ENCODE results near the gene MOSPD2. TPM values are rescaled to one million over a fixed set of nuclear protein-coding genes. Genes with fewer than 3 reads are reported as not detected.

The MOSPD2 gene
- total and polyA plus RNA-seq, 2 of the 4 experiments (the other 2 are of a cell fraction): 14.1 to 22.2 TPM

- Histone ChIP-seq H3K14ac (replicated peaks; ENCODE audit: low read depth, low read length) (peak overlapping the region; percentile 28), H2AFZ (replicated peaks; ENCODE audit: low read length, poor library complexity) (no peak overlapping the region), H2BK120ac (ENCODE audit: low read depth, low read length) (0 out of 2 replicates have a peak overlapping the region, but pooled peaks have one; percentile 63), H4K8ac (ENCODE audit: low read depth in 2 of 2, low read length in 2 of 2) (no peak overlapping the region), H3K56ac (ENCODE audit: extremely low read depth, insufficient read depth, low read length) (no peak overlapping the region), H3K4ac (ENCODE audit: low read depth, low read length) (no peak overlapping the region), H3K79me1 (ENCODE audit: low read depth in 1 of 2, low read length in 2 of 2) (peaks cover 0 to 4% of the 10 kb centered on the region in 2 experiments; a peak in 3 of 4 replicates), H2AK5ac (ENCODE audit: low read depth, low read length) (peak overlapping the region; percentile 28; the same call in 1 of the 2 replicates), H2BK5ac (ENCODE audit: low read depth, low read length, poor library complexity, severe bottlenecking) (peak overlapping the region; percentile 76), H3K9me1 (ENCODE audit: insufficient read depth, low read length) (peaks cover 2% of the 10 kb centered on the region; the same call in 1 of the 2 replicates), H4K20me1 (ENCODE audit: insufficient read depth, low read length) (no peaks in the 10 kb centered on the region), H4K5ac (ENCODE audit: low read depth, low read length) (peak overlapping the region; percentile 87; the same call in 1 of the 2 replicates), H3K36me3 (ENCODE audit: control insufficient read depth, insufficient read depth, low read length) (peaks cover 2% of the 10 kb centered on the region), H3K4me2 (ENCODE audit: low read depth, low read length) (no peak overlapping the region), H3K27ac (ENCODE audit: insufficient read depth, low read length) (no peak overlapping the region), H2BK20ac (ENCODE audit: low read depth, low read length) (0 out of 2 replicates have a peak overlapping the region, but pooled peaks have one; percentile 42), H3K27me3 (ENCODE audit: control insufficient read depth, insufficient read depth, low read length) (no peaks in the 10 kb centered on the region), H3K4me3 (ENCODE audit: insufficient read depth, low read depth, low read length) (no peak overlapping the region), H2BK15ac (ENCODE audit: low read depth, low read length) (0 out of 3 replicates have a peak overlapping the region, but pooled peaks have one; percentile 49), H3K18ac (ENCODE audit: low read depth, low read length) (peak overlapping the region; percentile 95; the same call in 1 of the 2 replicates), H3K23ac (ENCODE audit: low read depth, low read length) (no peak overlapping the region), H3K9me3 (ENCODE audit: control insufficient read depth, insufficient read depth, low read length) (no peaks in the 10 kb centered on the region), H4K91ac (ENCODE audit: insufficient read depth, low read depth, low read length) (no peak overlapping the region), H2AK9ac (replicated peaks; ENCODE audit: low read depth, low read length, poor library complexity) (peak overlapping the region; percentile 81), H3K9ac (ENCODE audit: low read depth, low read length) (no peak overlapping the region), H3K4me1 (ENCODE audit: control insufficient read depth, insufficient read depth, low read length) (peaks cover 4% of the 10 kb centered on the region)
- POLR2A ChIA-PET (ENCODE audit: unreplicated experiment): no interaction called here
- ATAC-seq (ENCODE audit: low read depth): no peak
- intact Hi-C loops (cut with micrococcal nuclease): no loop called here
- no peak for TF ChIP-seq FOS (IDR thresholded peaks at IDR 0.05; ENCODE audit: low read depth, low read length)
- no peak for TF ChIP-seq RCOR1 (IDR thresholded peaks at IDR 0.05; ENCODE audit: insufficient replicate concordance, low read length)
- TF ChIP-seq POLR2A (IDR thresholded peaks at IDR 0.05; ENCODE audit: low read depth, low read length): no peak
- no peak for TF ChIP-seq MXI1 (IDR thresholded peaks at IDR 0.05; ENCODE audit: borderline replicate concordance, low read depth, low read length)
- no peak for TF ChIP-seq MAFK (IDR thresholded peaks at IDR 0.05; ENCODE audit: low read depth, low read length)
- TF ChIP-seq CEBPB (IDR thresholded peaks at IDR 0.05; ENCODE audit: low read depth, low read length): no peak
- dilution Hi-C loops (cut with HindIII; ENCODE audit: low sequenced_read_pairs, unreplicated experiment): no loop called here
- CTCF ChIA-PET: no interaction called here
- no TSS peak for BruUV-seq (replicated peaks)
- no peak for DNase-seq
- in situ Hi-C loops (cut with MboI; ENCODE audit: low sequenced_read_pairs): no loop called here
Measured at GRCh38 chrX:14902537-14902936, 29.3 kb downstream of the MOSPD2 start.
